ENCODE measurements around the gene TMEM178B.
"Not testable (repeated sequence)": the region's sequence is repeated elsewhere in the genome, so short reads cannot be mapped to it uniquely, and the experiment has no call there.

Gene TMEM178B

DNA sequence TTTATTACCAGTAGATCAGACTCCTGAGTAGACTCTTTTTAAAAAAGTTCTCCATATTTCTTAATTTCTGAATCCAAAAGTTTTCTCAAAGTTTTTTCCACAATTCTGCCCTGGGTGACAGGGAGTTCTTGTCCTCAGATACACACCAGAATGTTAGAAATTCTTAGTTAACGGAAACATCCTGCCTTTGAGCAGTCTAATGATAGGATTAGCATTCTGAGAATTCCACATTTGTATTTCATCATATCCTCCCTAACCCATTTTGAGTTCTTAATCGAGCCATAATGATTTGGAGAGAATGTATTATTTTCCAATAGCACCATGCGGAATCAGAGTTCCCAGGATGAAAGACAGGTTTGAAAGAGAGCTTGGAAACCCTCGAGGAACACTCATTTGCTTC lies 30.2 kb upstream of the TMEM178B start:
- H3K4me3 ChIP-seq (ENCODE audit: low read depth, low read length): no peak overlapping the region
- TF ChIP-seq, protein P1, sequence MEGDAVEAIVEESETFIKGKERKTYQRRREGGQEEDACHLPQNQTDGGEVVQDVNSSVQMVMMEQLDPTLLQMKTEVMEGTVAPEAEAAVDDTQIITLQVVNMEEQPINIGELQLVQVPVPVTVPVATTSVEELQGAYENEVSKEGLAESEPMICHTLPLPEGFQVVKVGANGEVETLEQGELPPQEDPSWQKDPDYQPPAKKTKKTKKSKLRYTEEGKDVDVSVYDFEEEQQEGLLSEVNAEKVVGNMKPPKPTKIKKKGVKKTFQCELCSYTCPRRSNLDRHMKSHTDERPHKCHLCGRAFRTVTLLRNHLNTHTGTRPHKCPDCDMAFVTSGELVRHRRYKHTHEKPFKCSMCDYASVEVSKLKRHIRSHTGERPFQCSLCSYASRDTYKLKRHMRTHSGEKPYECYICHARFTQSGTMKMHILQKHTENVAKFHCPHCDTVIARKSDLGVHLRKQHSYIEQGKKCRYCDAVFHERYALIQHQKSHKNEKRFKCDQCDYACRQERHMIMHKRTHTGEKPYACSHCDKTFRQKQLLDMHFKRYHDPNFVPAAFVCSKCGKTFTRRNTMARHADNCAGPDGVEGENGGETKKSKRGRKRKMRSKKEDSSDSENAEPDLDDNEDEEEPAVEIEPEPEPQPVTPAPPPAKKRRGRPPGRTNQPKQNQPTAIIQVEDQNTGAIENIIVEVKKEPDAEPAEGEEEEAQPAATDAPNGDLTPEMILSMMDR (IDR thresholded peaks at IDR 0.05; ENCODE audit: low read depth, low read length): no peak

DNA sequence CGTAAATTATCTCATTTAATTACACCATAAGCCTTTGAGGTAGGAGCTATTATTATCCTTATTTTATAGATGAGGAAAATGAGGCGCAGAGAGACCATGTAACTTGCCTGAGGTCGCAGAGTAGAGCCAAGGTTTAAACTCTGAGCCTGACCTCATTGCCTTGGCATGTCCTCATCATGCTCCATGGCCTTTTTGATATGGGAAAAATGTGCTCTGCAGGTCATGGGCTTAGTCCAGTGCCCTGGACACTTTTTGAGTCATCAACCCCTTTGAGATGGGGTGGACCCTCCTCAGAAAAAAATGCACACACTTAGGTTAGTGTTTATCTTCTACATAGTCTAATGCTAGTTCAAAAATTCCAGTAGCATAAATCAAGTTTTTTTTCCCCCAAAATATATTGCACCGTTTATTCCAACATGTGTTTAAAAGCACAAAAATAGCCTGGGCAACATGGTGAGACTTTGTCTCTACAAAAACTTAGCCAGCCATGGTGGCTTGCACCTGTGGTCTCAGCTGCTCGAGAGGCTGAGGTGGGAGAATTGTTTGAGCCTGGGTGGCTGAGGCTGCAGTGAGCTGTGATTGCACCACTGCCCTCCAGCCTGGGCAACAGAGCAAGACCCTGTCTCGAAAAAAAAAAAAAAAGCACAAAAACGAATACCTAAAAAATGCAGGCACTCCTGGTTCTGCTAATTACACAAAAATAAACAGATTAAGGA lies 28.6 kb upstream of the TMEM178B start:
- H3K4me3 ChIP-seq (ENCODE audit: low read depth, low read length): peak overlapping the region; percentile 19; the same call in 1 of the 2 replicates
- TF ChIP-seq, protein P1 (IDR thresholded peaks at IDR 0.05; ENCODE audit: low read depth, low read length): no peak

DNA sequence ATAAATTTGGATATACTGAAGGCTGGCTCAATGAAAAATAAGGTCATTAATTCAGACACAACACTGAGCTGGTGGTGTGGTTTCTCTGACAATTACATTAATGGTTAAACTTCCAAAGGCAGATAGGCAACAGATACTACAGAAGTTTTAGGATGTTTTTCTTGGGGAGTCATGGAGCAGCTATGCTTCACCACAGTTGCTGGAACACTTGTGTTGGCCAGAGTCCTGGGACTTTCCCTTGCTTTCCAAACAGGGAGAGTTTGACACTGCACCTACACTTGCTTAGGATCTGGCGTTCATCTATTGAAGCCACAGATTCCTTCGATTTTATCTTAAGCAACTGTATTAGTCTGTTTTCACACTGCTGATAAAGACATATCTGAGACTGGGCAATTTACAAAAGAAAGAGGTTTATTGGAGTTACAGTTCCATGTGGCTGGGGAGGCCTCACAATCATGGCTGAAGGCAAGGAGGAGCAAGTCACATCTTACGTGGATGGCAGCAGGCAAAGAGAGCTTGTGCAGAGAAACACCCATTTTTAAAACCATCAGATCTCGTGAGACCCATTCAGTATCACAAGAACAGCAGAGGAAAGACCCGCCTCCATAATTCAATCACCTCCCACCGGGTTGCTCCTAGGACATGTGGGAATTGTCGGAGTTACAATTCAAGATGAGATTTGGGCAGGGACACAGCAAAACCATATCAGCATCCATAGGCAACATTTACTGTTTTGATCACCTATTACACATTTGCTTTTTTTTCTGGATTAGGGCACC lies 27.8 kb upstream of the TMEM178B start:
- TF ChIP-seq, protein P1 (IDR thresholded peaks at IDR 0.05; ENCODE audit: low read depth, low read length): no peak
- H3K4me3 ChIP-seq (ENCODE audit: low read depth, low read length): peak overlapping the region; percentile 19; the same call in 1 of the 2 replicates

DNA sequence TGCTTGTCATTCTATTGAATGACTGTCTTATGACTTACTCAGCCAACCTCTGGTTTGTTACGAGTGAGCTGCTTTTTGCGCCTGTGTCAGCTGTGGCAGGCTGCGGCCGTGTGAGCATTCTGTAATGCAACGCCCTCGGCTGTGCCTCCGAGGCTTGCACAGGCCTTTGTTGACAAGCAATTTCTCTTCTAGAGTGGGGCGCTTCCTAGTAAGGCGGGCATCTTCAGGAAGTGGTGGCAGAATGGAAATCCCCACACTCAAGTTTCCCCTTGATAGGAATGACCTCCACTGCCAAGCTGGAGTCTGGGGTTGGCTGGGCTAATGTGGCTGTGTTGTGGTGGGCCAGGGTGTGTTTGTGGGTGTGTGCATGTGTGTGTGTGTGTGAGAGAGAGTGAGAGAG lies 20.2 kb upstream of the TMEM178B start:
- H3K4me3 ChIP-seq (ENCODE audit: low read depth, low read length): no peak overlapping the region
- TF ChIP-seq, protein P1 (IDR thresholded peaks at IDR 0.05; ENCODE audit: low read depth, low read length): no peak

DNA sequence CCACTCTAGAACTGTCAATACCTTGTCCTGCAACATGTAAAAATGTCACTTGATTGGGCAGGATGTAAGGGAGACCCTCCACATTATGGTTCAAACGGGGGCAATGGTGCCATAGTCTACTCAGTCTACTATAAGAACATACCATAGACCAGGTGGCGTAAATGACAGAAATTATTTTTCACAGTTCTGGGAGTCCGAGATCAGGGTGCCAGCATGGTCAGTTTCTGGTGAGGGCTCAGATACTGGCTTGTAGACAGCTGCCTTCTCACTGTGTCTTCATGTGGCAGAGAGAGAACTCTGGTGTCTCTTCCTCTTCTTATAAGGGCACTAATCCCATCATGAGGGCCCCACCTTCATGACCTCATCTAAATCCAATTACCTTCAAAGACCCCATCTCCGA lies 18.7 kb upstream of the TMEM178B start:
- H3K4me3 ChIP-seq (ENCODE audit: low read depth, low read length): no peak overlapping the region
- TF ChIP-seq, protein P1 (IDR thresholded peaks at IDR 0.05; ENCODE audit: low read depth, low read length): no peak

DNA sequence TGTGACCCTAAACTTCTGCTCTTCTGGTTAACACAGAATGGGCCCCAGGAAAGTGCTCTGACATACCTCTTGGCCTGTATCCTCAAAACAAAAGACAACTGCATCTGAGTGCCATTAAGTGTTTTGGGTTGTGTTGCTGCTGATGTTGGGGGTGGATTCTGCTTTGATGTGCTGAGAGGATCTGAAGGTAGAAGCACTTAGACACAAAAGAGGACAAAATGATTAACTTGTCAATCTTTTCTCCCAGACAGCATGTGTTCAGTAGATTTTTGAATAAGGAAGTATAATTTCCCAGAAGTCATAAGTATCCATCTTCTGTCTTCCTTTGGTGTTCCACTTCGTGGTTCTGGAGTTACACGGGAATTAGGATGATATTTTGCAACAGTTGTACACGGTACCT lies 16.1 kb upstream of the TMEM178B start:
- TF ChIP-seq, protein P1 (IDR thresholded peaks at IDR 0.05; ENCODE audit: low read depth, low read length): no peak
- H3K4me3 ChIP-seq (ENCODE audit: low read depth, low read length): no peak overlapping the region

DNA sequence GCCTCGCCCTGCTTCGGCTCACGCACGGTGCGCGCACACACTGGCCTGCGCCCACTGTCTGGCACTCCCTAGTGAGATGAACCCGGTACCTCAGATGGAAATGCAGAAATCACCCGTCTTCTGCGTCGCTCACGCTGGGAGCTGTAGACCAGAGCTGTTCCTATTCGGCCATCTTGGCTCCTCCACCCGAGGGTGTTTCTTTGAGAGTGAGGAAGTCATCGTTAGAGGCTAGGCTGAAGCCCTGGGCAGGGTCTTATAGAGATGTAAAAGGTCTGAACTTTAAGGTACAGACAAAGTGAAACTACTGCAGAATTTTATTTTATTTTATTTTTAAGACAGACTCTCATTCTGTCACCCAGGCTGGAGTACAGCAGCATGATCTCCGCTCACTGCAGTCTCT lies 6.0 kb upstream of the TMEM178B start:
- not testable (repeated sequence) for H3K4me3 ChIP-seq (ENCODE audit: low read depth, low read length)
